Vagina (tissue), 2 donors: Measurements from ENCODE around the gene ITM2C. TPM values are rescaled to one million over a fixed set of nuclear protein-coding genes. Genes with fewer than 3 reads are reported as not detected.

Experiments used
- DNase-seq, 2 donors: peaks; one replicate each; pipeline ENCODE4 v3.0.0-alpha.2; 2017; ENCODE audit errors: extremely low spot score in 2 of 2
- H3K27ac ChIP-seq: fragments of 200-600 bp; sonication (generic); one replicate; pipeline ENCODE4 v1.5.1; 2019
- H3K27me3 ChIP-seq: fragments of 200-600 bp; sonication (generic); one replicate; pipeline ENCODE4 v1.5.1; 2019
- H3K36me3 ChIP-seq, 2 donors: fragments of 200-600 bp; sonication (generic); one replicate each; pipeline ENCODE4 v1.5.1; 2017 to 2019
- H3K4me1 ChIP-seq: fragments of 200-600 bp; sonication (generic); one replicate; pipeline ENCODE4 v1.5.1; 2019
- H3K4me3 ChIP-seq, 2 donors: fragments of 200-600 bp; sonication (generic); 1 replicate in 1 of 2; 2 replicates in 1 of 2; pipeline ENCODE4 v1.5.1; 2016 to 2019
- H3K9me3 ChIP-seq: fragments of 200-600 bp; sonication (generic); one replicate; pipeline ENCODE4 v1.5.1; 2019
- CTCF ChIP-seq, 3 experiments: fragments of 450-650 bp in 2 of 3; fragments of 200-600 bp in 1 of 3; sonication (generic) in 1 of 3; IDR thresholded peaks; one replicate each; pipeline ENCODE4 v1.5.1; 2017 to 2019; ENCODE audit warnings: antibody characterized with exemption in 3 of 3, mild to moderate bottlenecking in 2 of 3, moderate library complexity in 2 of 3
- POLR2A ChIP-seq, 2 donors: fragments of 450-650 bp; IDR thresholded peaks; one replicate each; pipeline ENCODE4 v1.6.1; 2017; ENCODE audit warnings: antibody characterized with exemption in 2 of 2, mild to moderate bottlenecking in 2 of 2, moderate library complexity in 2 of 2
- POLR2AphosphoS5 ChIP-seq, 2 donors: sonication (generic); formaldehyde crosslinking; IDR thresholded peaks; one replicate each; pipeline ENCODE4 v1.9.0; 2017; ENCODE audit warnings: antibody characterized with exemption in 2 of 2, mild to moderate bottlenecking in 2 of 2, low read depth in 1 of 2; ENCODE audit not compliant: insufficient read depth in 1 of 2
- intact Hi-C: fragments of 100-400 bp; cut with DNase I; formaldehyde crosslinking; loops from one replicate; pipeline ENCODE4 v1.15.1; 2023
- total RNA-seq: library from RNA; depleted of rRNA; stranded (reverse); fragments of >200 nt; gene quantifications from one replicate; pipeline ENCODE4 v1.2.3, GENCODE V29; 2016

ITM2C gene
- total RNA-seq, 1 donor from 2014 or later: 86.2 TPM

- H3K9me3 ChIP-seq: no peaks in the 10 kb centered on the region
- intact Hi-C loops: no loop called here
These were observed 21.9 kb downstream of the ITM2C start for GRCh38 chr2:230886671-230887071.

DNA sequence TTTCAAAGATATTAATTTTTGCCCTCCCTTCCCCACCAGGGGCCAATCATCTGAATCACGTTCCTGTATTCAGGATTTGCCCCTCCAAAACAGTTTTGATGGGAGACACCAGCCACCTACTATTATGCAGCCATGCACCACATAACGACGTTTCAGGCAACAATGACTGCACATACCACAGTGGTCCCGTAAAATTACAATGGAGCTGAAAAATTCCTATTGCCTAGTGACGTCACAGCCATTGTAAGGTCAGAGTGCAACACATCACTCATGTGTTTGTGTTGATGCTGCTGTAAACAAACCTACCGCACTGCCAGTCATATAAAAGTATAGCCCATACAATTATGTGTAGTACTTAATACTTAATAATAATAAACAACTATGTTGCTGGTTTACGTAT lies 22.6 kb downstream of the ITM2C start:
- no peak for TF ChIP-seq POLR2AphosphoS5 (IDR thresholded peaks at IDR 0.05; ENCODE audit: insufficient read depth in 1 of 2, low read depth in 1 of 2)
- TF ChIP-seq POLR2A (IDR thresholded peaks at IDR 0.05): no peak
- no peak for TF ChIP-seq CTCF (IDR thresholded peaks at IDR 0.05)
- Histone ChIP-seq H3K27me3 (no peaks in the 10 kb centered on the region), H3K9me3 (no peaks in the 10 kb centered on the region), H3K27ac (no peak overlapping the region), H3K4me3 (no peak overlapping the region), H3K36me3 (no peaks in the 10 kb centered on the region), H3K4me1 (no peaks in the 10 kb centered on the region)
- intact Hi-C loops: no loop called here
- DNase-seq: no peak

More at GRCh38 chr2:230886671-230887071, 21.9 kb downstream of the ITM2C start:
- no peak for TF ChIP-seq CTCF (IDR thresholded peaks at IDR 0.05)
- no peak for TF ChIP-seq POLR2AphosphoS5 (IDR thresholded peaks at IDR 0.05; ENCODE audit: insufficient read depth in 1 of 2, low read depth in 1 of 2)
- TF ChIP-seq POLR2A (IDR thresholded peaks at IDR 0.05): no peak
- H3K27me3 ChIP-seq: no peaks in the 10 kb centered on the region
- H3K36me3 ChIP-seq: no peaks in the 10 kb centered on the region
- no peak overlapping the region for H3K27ac ChIP-seq
- DNase-seq: no peak
- no peak overlapping the region for H3K4me3 ChIP-seq
- no peaks in the 10 kb centered on the region for H3K4me1 ChIP-seq

- intact Hi-C loops: no loop called here
- no peaks in the 10 kb centered on the region for H3K9me3 ChIP-seq
- H3K27me3 ChIP-seq: no peaks in the 10 kb centered on the region
These were observed 24.2 kb downstream of the ITM2C start for GRCh38 chr2:230888824-230889400.

GRCh38 chr2:230889911-230890601 lies 25.3 kb downstream of the ITM2C start:
- TF ChIP-seq POLR2A (IDR thresholded peaks at IDR 0.05): no peak
- TF ChIP-seq CTCF (IDR thresholded peaks at IDR 0.05): no peak
- Histone ChIP-seq H3K36me3 (no peaks in the 10 kb centered on the region), H3K27ac (no peak overlapping the region), H3K27me3 (no peaks in the 10 kb centered on the region), H3K4me3 (no peak overlapping the region), H3K4me1 (no peaks in the 10 kb centered on the region), H3K9me3 (no peaks in the 10 kb centered on the region)
- intact Hi-C loops: no loop called here
- no peak for DNase-seq

More at GRCh38 chr2:230888824-230889400, 24.2 kb downstream of the ITM2C start:
- H3K36me3 ChIP-seq: no peaks in the 10 kb centered on the region
- no peaks in the 10 kb centered on the region for H3K4me1 ChIP-seq
- no peak overlapping the region for H3K4me3 ChIP-seq
- no peak overlapping the region for H3K27ac ChIP-seq
- TF ChIP-seq POLR2A (IDR thresholded peaks at IDR 0.05): no peak
- TF ChIP-seq CTCF (IDR thresholded peaks at IDR 0.05): no peak
- no peak for TF ChIP-seq POLR2AphosphoS5 (IDR thresholded peaks at IDR 0.05; ENCODE audit: insufficient read depth in 1 of 2, low read depth in 1 of 2)
- DNase-seq: no peak

GRCh38 chr2:230890646-230891045 lies 25.9 kb downstream of the ITM2C start:
- Histone ChIP-seq H3K4me1 (no peaks in the 10 kb centered on the region), H3K9me3 (no peaks in the 10 kb centered on the region), H3K27ac (no peak overlapping the region), H3K27me3 (no peaks in the 10 kb centered on the region), H3K4me3 (no peak overlapping the region), H3K36me3 (no peaks in the 10 kb centered on the region)
- TF ChIP-seq POLR2AphosphoS5 (IDR thresholded peaks at IDR 0.05; ENCODE audit: insufficient read depth in 1 of 2, low read depth in 1 of 2) (no peak), CTCF (IDR thresholded peaks at IDR 0.05) (no peak), POLR2A (IDR thresholded peaks at IDR 0.05) (no peak)
- no peak for DNase-seq
- intact Hi-C loops: no loop called here
